ENCODE results near the gene TSBP1. TPM values are rescaled to one million over a fixed set of nuclear protein-coding genes. Genes with fewer than 3 reads are reported as not detected.
"Not testable (repeated sequence)": the region's sequence is repeated elsewhere in the genome, so short reads cannot be mapped to it uniquely, and the experiment has no call there.

Gene TSBP1
- total RNA-seq, 1 donor from 2014 or later: not detected

DNA sequence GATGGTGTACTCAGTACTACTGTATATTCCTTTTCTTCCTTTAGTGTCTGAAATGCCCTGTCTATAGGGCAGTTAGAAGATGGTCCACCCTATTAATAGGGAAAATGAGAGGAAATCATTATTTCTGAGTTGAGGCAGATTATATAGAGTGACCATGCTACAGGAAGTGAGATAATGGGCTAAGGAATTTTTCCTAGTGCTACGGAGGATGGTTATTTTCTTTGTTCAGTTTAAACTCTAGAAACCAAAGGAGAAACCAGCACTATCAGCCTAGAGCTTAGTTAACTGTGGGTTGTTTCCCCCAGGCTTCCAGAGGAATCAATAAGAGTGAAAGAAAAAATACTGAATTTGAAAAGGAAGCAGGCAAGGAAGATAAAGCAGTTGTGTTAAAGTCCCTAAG is 474 bp downstream of the TSBP1 start:
- no peaks in the 10 kb centered on the region for H3K36me3 Mint-ChIP-seq (ENCODE audit: low read depth)
- no peaks in the 10 kb centered on the region for H3K9me3 Mint-ChIP-seq (ENCODE audit: low read depth)
- no peaks in the 10 kb centered on the region for H3K4me1 Mint-ChIP-seq (ENCODE audit: low read depth)
- H3K27me3 Mint-ChIP-seq (ENCODE audit: low read depth): peaks cover 5% of the 10 kb centered on the region
- no peak overlapping the region for H3K27ac Mint-ChIP-seq (ENCODE audit: unreplicated experiment)
- no peak overlapping the region for H3K4me3 Mint-ChIP-seq (ENCODE audit: unreplicated experiment)
- TF ChIP-seq, protein P1, sequence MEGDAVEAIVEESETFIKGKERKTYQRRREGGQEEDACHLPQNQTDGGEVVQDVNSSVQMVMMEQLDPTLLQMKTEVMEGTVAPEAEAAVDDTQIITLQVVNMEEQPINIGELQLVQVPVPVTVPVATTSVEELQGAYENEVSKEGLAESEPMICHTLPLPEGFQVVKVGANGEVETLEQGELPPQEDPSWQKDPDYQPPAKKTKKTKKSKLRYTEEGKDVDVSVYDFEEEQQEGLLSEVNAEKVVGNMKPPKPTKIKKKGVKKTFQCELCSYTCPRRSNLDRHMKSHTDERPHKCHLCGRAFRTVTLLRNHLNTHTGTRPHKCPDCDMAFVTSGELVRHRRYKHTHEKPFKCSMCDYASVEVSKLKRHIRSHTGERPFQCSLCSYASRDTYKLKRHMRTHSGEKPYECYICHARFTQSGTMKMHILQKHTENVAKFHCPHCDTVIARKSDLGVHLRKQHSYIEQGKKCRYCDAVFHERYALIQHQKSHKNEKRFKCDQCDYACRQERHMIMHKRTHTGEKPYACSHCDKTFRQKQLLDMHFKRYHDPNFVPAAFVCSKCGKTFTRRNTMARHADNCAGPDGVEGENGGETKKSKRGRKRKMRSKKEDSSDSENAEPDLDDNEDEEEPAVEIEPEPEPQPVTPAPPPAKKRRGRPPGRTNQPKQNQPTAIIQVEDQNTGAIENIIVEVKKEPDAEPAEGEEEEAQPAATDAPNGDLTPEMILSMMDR (IDR thresholded peaks at IDR 0.05): no peak
- no peak for DNase-seq (ENCODE audit: low spot score)

DNA sequence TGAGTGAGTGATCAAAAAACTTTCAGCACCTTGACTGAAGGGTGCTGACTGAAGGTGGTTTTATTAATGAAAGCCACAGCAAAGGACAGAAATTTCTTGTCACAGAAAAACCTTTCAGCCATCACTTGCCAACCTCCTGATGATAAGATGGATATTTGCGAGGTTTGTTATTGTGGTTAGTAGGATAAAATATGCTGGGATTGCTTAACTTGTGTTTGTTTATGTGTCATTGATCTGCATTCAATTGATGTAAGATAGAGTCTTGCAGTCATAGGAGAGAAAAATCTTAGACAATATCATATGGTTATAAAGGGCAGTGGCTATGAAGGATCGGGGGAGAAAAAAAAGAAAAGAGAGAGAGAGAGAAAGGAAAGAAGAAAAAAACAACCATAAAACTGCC is 1.2 kb downstream of the TSBP1 start:
- Mint-ChIP-seq H3K27me3 (ENCODE audit: low read depth) (peaks cover 7% of the 10 kb centered on the region), H3K27ac (ENCODE audit: unreplicated experiment) (no peak overlapping the region), H3K36me3 (ENCODE audit: low read depth) (no peaks in the 10 kb centered on the region), H3K4me3 (ENCODE audit: unreplicated experiment) (no peak overlapping the region), H3K4me1 (ENCODE audit: low read depth) (no peaks in the 10 kb centered on the region), H3K9me3 (ENCODE audit: low read depth) (no peaks in the 10 kb centered on the region)
- DNase-seq (ENCODE audit: low spot score): no peak
- TF ChIP-seq, protein P1 (IDR thresholded peaks at IDR 0.05): no peak

GRCh38 chr6:32369660-32370059 is 2.0 kb downstream of the TSBP1 start:
- Mint-ChIP-seq H3K9me3 (ENCODE audit: low read depth) (no peaks in the 10 kb centered on the region), H3K4me1 (ENCODE audit: low read depth) (no peaks in the 10 kb centered on the region), H3K27me3 (ENCODE audit: low read depth) (peaks cover 11% of the 10 kb centered on the region), H3K36me3 (ENCODE audit: low read depth) (no peaks in the 10 kb centered on the region), H3K27ac (ENCODE audit: unreplicated experiment) (no peak overlapping the region), H3K4me3 (ENCODE audit: unreplicated experiment) (no peak overlapping the region)
- TF ChIP-seq, protein P1 (IDR thresholded peaks at IDR 0.05): no peak
- DNase-seq (ENCODE audit: low spot score): no peak

GRCh38 chr6:32367644-32368043 is 4.1 kb downstream of the TSBP1 start:
- TF ChIP-seq, protein P1 (IDR thresholded peaks at IDR 0.05): no peak
- Mint-ChIP-seq H3K4me1 (ENCODE audit: low read depth) (no peaks in the 10 kb centered on the region), H3K27me3 (ENCODE audit: low read depth) (peaks cover 19% of the 10 kb centered on the region), H3K4me3 (ENCODE audit: unreplicated experiment) (no peak overlapping the region), H3K27ac (ENCODE audit: unreplicated experiment) (no peak overlapping the region), H3K9me3 (ENCODE audit: low read depth) (no peaks in the 10 kb centered on the region), H3K36me3 (ENCODE audit: low read depth) (no peaks in the 10 kb centered on the region)
- DNase-seq (ENCODE audit: low spot score): no peak

DNA sequence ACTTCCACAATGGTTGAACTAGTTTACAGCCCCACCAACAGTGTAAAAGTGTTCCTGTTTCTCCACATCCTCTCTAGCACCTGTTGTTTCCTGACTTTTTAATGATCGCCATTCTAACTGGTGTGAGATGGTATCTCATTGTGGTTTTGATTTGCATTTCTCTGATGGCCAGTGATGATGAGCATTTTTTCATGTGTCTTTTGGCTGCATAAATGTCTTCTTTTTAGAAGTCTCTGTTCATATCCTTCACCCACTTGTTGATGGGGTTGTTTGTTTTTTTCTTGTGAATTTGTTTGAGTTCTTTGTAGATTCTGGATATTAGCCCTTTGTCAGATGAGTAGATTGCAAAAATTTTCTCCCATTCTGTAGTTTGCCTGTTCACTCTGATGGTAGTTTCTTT is 12.5 kb downstream of the TSBP1 start:
- H3K36me3 Mint-ChIP-seq (ENCODE audit: low read depth); H3K4me3 Mint-ChIP-seq (ENCODE audit: unreplicated experiment); H3K27ac Mint-ChIP-seq (ENCODE audit: unreplicated experiment); H3K9me3 Mint-ChIP-seq (ENCODE audit: low read depth); DNase-seq (ENCODE audit: low spot score); H3K4me1 Mint-ChIP-seq (ENCODE audit: low read depth): not testable (repeated sequence)
- H3K27me3 Mint-ChIP-seq (ENCODE audit: low read depth): peaks cover 23% of the 10 kb centered on the region

GRCh38 chr6:32358548-32358947 is 13.2 kb downstream of the TSBP1 start:
- not testable (repeated sequence) for H3K27ac Mint-ChIP-seq (ENCODE audit: unreplicated experiment); H3K9me3 Mint-ChIP-seq (ENCODE audit: low read depth); H3K36me3 Mint-ChIP-seq (ENCODE audit: low read depth); DNase-seq (ENCODE audit: low spot score); H3K4me1 Mint-ChIP-seq (ENCODE audit: low read depth); H3K4me3 Mint-ChIP-seq (ENCODE audit: unreplicated experiment)
- H3K27me3 Mint-ChIP-seq (ENCODE audit: low read depth): peaks cover 23% of the 10 kb centered on the region
